Measurements from ENCODE around the gene TMPRSS9. TPM values are rescaled to one million over a fixed set of nuclear protein-coding genes. Genes with fewer than 3 reads are reported as not detected.

The TMPRSS9 gene
- total and polyA plus RNA-seq, 2 donors from 2014 or later = not detected

DNA sequence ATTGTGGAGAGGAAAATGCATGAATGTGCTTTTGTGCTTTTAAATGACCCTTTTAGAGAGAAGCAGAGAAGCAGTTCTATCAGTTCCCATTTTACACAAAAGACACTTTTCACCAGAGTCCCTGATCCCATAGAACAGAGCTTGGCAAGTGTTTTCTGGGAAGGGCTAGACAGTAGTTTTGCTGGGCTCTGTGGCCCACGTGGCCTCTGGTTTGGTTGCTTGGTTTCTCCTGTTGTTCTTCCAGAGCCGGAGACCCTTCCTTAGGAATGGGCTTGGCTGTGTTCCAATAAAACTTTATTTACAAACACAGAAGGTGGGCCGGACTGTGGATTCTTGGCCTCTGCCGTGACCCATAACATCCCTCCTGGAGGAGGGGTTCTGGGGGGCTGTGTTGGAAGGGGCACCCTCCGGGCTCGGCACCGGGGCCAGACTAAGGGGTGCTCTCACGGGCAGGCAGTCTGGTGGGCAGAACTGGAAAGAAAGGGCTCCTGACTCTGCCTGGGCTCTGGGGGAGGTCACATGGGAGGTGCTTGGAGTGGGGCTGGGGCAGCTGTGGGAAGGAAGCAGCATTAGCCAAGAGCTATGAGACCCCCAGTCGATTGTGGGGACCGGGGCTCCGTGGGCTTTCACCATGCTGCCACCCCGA lies 28.3 kb upstream of the TMPRSS9 start:
- TF ChIP-seq, protein P1, sequence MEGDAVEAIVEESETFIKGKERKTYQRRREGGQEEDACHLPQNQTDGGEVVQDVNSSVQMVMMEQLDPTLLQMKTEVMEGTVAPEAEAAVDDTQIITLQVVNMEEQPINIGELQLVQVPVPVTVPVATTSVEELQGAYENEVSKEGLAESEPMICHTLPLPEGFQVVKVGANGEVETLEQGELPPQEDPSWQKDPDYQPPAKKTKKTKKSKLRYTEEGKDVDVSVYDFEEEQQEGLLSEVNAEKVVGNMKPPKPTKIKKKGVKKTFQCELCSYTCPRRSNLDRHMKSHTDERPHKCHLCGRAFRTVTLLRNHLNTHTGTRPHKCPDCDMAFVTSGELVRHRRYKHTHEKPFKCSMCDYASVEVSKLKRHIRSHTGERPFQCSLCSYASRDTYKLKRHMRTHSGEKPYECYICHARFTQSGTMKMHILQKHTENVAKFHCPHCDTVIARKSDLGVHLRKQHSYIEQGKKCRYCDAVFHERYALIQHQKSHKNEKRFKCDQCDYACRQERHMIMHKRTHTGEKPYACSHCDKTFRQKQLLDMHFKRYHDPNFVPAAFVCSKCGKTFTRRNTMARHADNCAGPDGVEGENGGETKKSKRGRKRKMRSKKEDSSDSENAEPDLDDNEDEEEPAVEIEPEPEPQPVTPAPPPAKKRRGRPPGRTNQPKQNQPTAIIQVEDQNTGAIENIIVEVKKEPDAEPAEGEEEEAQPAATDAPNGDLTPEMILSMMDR (IDR thresholded peaks at IDR 0.05; ENCODE audit: borderline replicate concordance, extremely low read depth, insufficient read depth) = no peak
- intact Hi-C loops (cut with DNase I) = no loop called here
- Histone ChIP-seq H3K27me3 (ENCODE audit: control insufficient read depth, insufficient read depth, low read length) (no peaks in the 10 kb centered on the region), H3K9me3 (ENCODE audit: control insufficient read depth in 2 of 3, insufficient read depth in 1 of 3, low read length in 3 of 3) (no peaks in the 10 kb centered on the region), H3K9ac (ENCODE audit: low read length in 3 of 3) (peak overlapping the region in 1 of 3 donors; percentile 15), H3K36me3 (ENCODE audit: control insufficient read depth in 2 of 3, insufficient read depth in 3 of 3, low read length in 3 of 3) (peaks cover 0 to 3% (median 0%) of the 10 kb centered on the region in 3 donors), H3K4me3 (ENCODE audit: low read length in 3 of 3) (no peak overlapping the region), H3K27ac (ENCODE audit: low read depth in 2 of 2, low read length in 2 of 2) (no peak overlapping the region), H3K4me1 (ENCODE audit: control insufficient read depth in 2 of 3, insufficient read depth in 2 of 3, low read depth in 1 of 3, low read length in 3 of 3) (peaks cover 0 to 44% (median 21%) of the 10 kb centered on the region in 3 donors)
- no peak for FAIRE-seq
- DNase-seq = peak in 1 of 5 donors; percentile 42

DNA sequence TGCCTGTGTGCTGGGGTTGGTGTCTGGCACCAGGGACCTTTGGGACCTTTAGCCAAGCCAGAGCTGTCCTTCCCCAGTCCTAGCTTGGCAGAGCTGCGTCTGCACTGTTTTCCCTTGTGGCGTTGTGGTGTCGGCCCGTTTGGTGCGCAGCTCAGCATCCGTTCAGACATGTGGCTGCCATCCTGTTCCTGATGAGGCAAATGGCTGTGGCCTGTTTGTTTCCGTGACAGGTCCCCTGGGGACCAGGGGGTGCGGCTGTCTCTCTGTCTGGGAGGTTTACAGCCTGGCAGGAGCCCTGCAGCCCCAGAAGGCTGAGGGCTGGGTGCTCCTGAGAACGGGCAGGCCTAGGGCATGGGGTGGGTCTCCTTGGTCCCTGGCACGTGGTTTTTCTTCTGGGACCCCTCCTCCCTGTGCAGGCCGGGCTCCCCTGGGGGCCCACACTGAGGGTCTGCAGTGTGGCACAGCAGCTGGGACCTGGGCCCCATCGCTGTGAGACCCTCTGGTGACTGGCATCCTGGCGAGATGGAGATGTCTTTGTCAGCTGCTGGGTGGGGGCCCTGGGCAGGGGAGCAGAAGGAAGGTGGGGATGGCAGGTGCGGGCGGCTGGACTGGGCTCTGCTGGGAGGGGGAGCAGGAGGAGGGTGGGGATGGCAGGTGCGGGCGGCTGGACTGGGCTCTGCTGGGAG lies 27.6 kb upstream of the TMPRSS9 start:
- H3K27me3 ChIP-seq (ENCODE audit: control insufficient read depth, insufficient read depth, low read length) = no peaks in the 10 kb centered on the region
- peaks cover 0 to 3% (median 0%) of the 10 kb centered on the region in 3 donors for H3K36me3 ChIP-seq (ENCODE audit: control insufficient read depth in 2 of 3, insufficient read depth in 3 of 3, low read length in 3 of 3)
- FAIRE-seq (no peak), DNase-seq (peak in 1 of 5 donors; percentile 71)
- TF ChIP-seq, protein P1 (IDR thresholded peaks at IDR 0.05; ENCODE audit: borderline replicate concordance, extremely low read depth, insufficient read depth) = no peak
- no peak overlapping the region for H3K4me3 ChIP-seq (ENCODE audit: low read length in 3 of 3)
- H3K4me1 ChIP-seq (ENCODE audit: control insufficient read depth in 2 of 3, insufficient read depth in 2 of 3, low read depth in 1 of 3, low read length in 3 of 3) = peaks cover 0 to 40% (median 21%) of the 10 kb centered on the region in 3 donors
- H3K9me3 ChIP-seq (ENCODE audit: control insufficient read depth in 2 of 3, insufficient read depth in 1 of 3, low read length in 3 of 3) = no peaks in the 10 kb centered on the region
- H3K27ac ChIP-seq (ENCODE audit: low read depth in 2 of 2, low read length in 2 of 2) = peak overlapping the region in 1 of 2 donors; percentile 37
- intact Hi-C loops (cut with DNase I) = no loop called here
- peak overlapping the region in 1 of 3 donors; percentile 12 for H3K9ac ChIP-seq (ENCODE audit: low read length in 3 of 3)

DNA sequence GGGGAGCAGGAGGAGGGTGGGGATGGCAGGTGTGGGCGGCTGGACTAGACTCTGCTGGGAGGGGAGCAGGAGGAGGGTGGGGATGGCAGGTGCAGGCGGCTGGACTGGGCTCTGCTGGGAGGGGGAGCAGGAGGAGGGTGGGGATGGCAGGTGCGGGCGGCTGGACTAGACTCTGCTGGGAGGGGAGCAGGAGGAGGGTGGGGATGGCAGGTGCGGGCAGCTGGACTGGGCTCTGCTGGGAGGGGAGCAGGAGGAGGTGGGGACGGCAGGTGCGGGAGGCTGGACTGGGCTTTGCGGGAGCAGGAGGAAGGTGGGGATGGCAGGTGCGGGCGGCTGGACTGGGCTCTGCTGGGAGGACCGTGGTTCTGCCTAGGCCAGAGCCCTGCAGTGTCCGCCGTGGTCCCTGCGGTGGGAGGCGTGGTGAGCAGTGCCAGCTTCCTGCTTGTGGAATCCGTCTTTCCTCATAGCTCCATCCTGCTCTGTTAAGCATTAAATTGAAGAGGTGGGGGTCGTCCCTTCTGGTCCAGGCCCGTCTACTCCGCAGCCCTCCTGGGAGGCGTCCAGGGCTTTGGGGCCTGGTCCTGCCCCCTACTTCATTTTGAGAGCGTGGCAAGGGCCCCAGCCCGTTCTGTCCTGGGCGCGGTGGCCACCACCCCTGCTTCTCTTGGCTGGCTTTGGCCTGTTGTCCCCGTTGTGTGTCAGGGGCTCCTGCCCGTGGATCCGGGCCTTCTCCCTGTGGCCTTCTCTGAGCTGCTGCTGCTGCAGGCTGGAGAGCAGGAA lies 26.8 kb upstream of the TMPRSS9 start:
- H3K9ac ChIP-seq (ENCODE audit: low read length in 3 of 3) = no peak overlapping the region
- H3K4me3 ChIP-seq (ENCODE audit: low read length in 3 of 3) = no peak overlapping the region

More for the DNA sequence above, 26.8 kb upstream of the TMPRSS9 start:
- Histone ChIP-seq H3K36me3 (ENCODE audit: control insufficient read depth in 2 of 3, insufficient read depth in 3 of 3, low read length in 3 of 3) (peaks cover 0 to 3% (median 0%) of the 10 kb centered on the region in 3 donors), H3K9me3 (ENCODE audit: control insufficient read depth in 2 of 3, insufficient read depth in 1 of 3, low read length in 3 of 3) (no peaks in the 10 kb centered on the region), H3K4me1 (ENCODE audit: control insufficient read depth in 2 of 3, insufficient read depth in 2 of 3, low read depth in 1 of 3, low read length in 3 of 3) (peaks cover 0 to 36% (median 21%) of the 10 kb centered on the region in 3 donors), H3K27me3 (ENCODE audit: control insufficient read depth, insufficient read depth, low read length) (no peaks in the 10 kb centered on the region), H3K27ac (ENCODE audit: low read depth in 2 of 2, low read length in 2 of 2) (no peak overlapping the region)
- FAIRE-seq (no peak), DNase-seq (peak; percentile 65 to 92 (median 81))
- TF ChIP-seq, protein P1 (IDR thresholded peaks at IDR 0.05; ENCODE audit: borderline replicate concordance, extremely low read depth, insufficient read depth) = no peak
- intact Hi-C loops (cut with DNase I) = no loop called here
